CD4-positive, CD25-positive, alpha-beta regulatory T cell (primary cell): ENCODE measurements around the gene ONECUT2. TPM values are rescaled to one million over a fixed set of nuclear protein-coding genes. Genes with fewer than 3 reads are reported as not detected.

ENCODE experiments used
- ATAC-seq, 2 donors: fragments of 150-1000 bp; cut with Tn5 transposase; one replicate each; pipeline ENCODE4 v1.10.0; 2021; ENCODE audit warnings: low read depth in 2 of 2, moderate number of reproducible peaks in 2 of 2, moderate library complexity in 1 of 2
- DNase-seq, 3 donors: peaks; one replicate each; pipeline versions ENCODE4 v3.0.0 to v3.0.0-alpha.2; 2012 to 2022; ENCODE audit warnings: mixed read lengths in 1 of 3
- H3K27ac ChIP-seq: one replicate; pipeline ENCODE4 v1.7.0; 2013; ENCODE audit warnings: mild to moderate bottlenecking, low read length; ENCODE audit not compliant: insufficient read depth, poor library complexity, severe bottlenecking
- H3K27me3 ChIP-seq: one replicate; pipeline ENCODE4 v1.7.0; 2013; ENCODE audit warnings: low read length; ENCODE audit not compliant: control insufficient read depth, insufficient read depth
- H3K36me3 ChIP-seq: one replicate; pipeline ENCODE4 v1.7.0; 2013; ENCODE audit warnings: mild to moderate bottlenecking, low read length, moderate library complexity; ENCODE audit not compliant: control insufficient read depth, insufficient read depth
- H3K4me1 ChIP-seq: 2 replicates; pipeline ENCODE4 v1.7.0; 2013; ENCODE audit warnings: mild to moderate bottlenecking, low read length; ENCODE audit not compliant: insufficient read depth, control insufficient read depth, poor library complexity, severe bottlenecking
- H3K4me3 ChIP-seq: one replicate; pipeline ENCODE4 v1.7.0; 2013; ENCODE audit warnings: low read depth, mild to moderate bottlenecking, low read length, moderate library complexity
- H3K9me3 ChIP-seq, 2 experiments: 1 replicate in 1 of 2; 2 replicates in 1 of 2; pipeline ENCODE4 v1.7.0; 2013; ENCODE audit warnings: low read length in 2 of 2, mild to moderate bottlenecking in 1 of 2, moderate library complexity in 1 of 2; ENCODE audit not compliant: control insufficient read depth in 2 of 2
- H3K27ac Mint-ChIP-seq, 3 donors: one replicate each; pipeline ENCODE4 v1.8.0; 2020 to 2022; ENCODE audit warnings: mild to moderate bottlenecking in 3 of 3, mixed read lengths in 3 of 3, moderate library complexity in 2 of 3
- H3K27me3 Mint-ChIP-seq: one replicate; pipeline ENCODE4 v1.8.0; 2022; ENCODE audit warnings: mild to moderate bottlenecking, mixed read lengths
- H3K36me3 Mint-ChIP-seq: one replicate; pipeline ENCODE4 v1.8.0; 2020; ENCODE audit warnings: mixed read lengths
- H3K4me1 Mint-ChIP-seq, 4 donors: one replicate each; pipeline ENCODE4 v1.8.0; 2020 to 2022; ENCODE audit warnings: mixed read lengths in 4 of 4, mild to moderate bottlenecking in 1 of 4
- H3K4me3 Mint-ChIP-seq, 4 donors: one replicate each; pipeline ENCODE4 v1.8.0; 2020 to 2022; ENCODE audit warnings: mild to moderate bottlenecking in 4 of 4, mixed read lengths in 4 of 4, moderate library complexity in 3 of 4
- H3K9me3 Mint-ChIP-seq, 7 donors: one replicate each; pipeline ENCODE4 v1.8.0; 2020 to 2022; ENCODE audit warnings: mixed read lengths in 7 of 7, mild to moderate bottlenecking in 3 of 7, moderate library complexity in 2 of 7
- polyA plus RNA-seq, 4 donors: library from polyadenylated mRNA; unstranded; fragments of 300-500 nt; fragmentation: Illumina TruSeq; gene quantifications; one replicate each; pipeline ENCODE4 v1.2.3, GENCODE V29; 2021
- total RNA-seq: library from RNA; stranded (reverse); gene quantifications from one replicate; pipeline ENCODE4 v1.2.3, GENCODE V29; 2022

Gene ONECUT2
- total and polyA plus RNA-seq, 5 donors from 2014 or later, result not detected

GRCh38 chr18:57455576-57456129 is 20.5 kb downstream of the ONECUT2 start:
- Histone ChIP-seq H3K36me3 (no peaks in the 10 kb centered on the region), H3K4me1 (no peaks in the 10 kb centered on the region), H3K27me3 (no peaks in the 10 kb centered on the region), H3K27ac (no peak overlapping the region), H3K9me3 (peaks cover 0 to 1% of the 10 kb centered on the region in 2 experiments), H3K4me3 (no peak overlapping the region)
- H3K9me3 Mint-ChIP-seq, result peaks cover 0 to 7% (median 2%) of the 10 kb centered on the region in 7 donors
- peaks cover 12% of the 10 kb centered on the region for H3K27me3 Mint-ChIP-seq
- ATAC-seq, result no peak
- DNase-seq, result no peak
- H3K4me3 Mint-ChIP-seq, result no peak overlapping the region
- no peak overlapping the region for H3K27ac Mint-ChIP-seq
- H3K4me1 Mint-ChIP-seq, result no peaks in the 10 kb centered on the region
- H3K36me3 Mint-ChIP-seq, result no peaks in the 10 kb centered on the region

- Histone ChIP-seq H3K9me3 (peaks cover 0 to 1% of the 10 kb centered on the region in 2 experiments), H3K27ac (no peak overlapping the region), H3K4me1 (no peaks in the 10 kb centered on the region), H3K4me3 (no peak overlapping the region), H3K27me3 (peaks cover 4% of the 10 kb centered on the region), H3K36me3 (no peaks in the 10 kb centered on the region)
- no peak overlapping the region for H3K27ac Mint-ChIP-seq
- H3K27me3 Mint-ChIP-seq, result peaks cover 10% of the 10 kb centered on the region
- H3K36me3 Mint-ChIP-seq, result no peaks in the 10 kb centered on the region
- H3K9me3 Mint-ChIP-seq, result peaks cover 0 to 3% (median 0%) of the 10 kb centered on the region in 7 donors
- DNase-seq (no peak), ATAC-seq (no peak)
- no peak overlapping the region for H3K4me3 Mint-ChIP-seq
- no peaks in the 10 kb centered on the region for H3K4me1 Mint-ChIP-seq
Observed at GRCh38 chr18:57461652-57462269, 26.6 kb downstream of the ONECUT2 start.

GRCh38 chr18:57466307-57466706 is 31.1 kb downstream of the ONECUT2 start:
- H3K4me1 ChIP-seq, result no peaks in the 10 kb centered on the region
- H3K4me3 ChIP-seq, result no peak overlapping the region
- DNase-seq, result no peak
- H3K9me3 ChIP-seq, result no peaks in the 10 kb centered on the region
- Mint-ChIP-seq H3K4me1 (peaks cover 0 to 1% (median 0%) of the 10 kb centered on the region in 4 donors), H3K36me3 (no peaks in the 10 kb centered on the region), H3K27me3 (peaks cover 23% of the 10 kb centered on the region), H3K27ac (no peak overlapping the region), H3K9me3 (no peaks in the 10 kb centered on the region), H3K4me3 (no peak overlapping the region)
- no peak overlapping the region for H3K27ac ChIP-seq
- no peaks in the 10 kb centered on the region for H3K36me3 ChIP-seq
- no peak for ATAC-seq
- H3K27me3 ChIP-seq, result peaks cover 4% of the 10 kb centered on the region

DNA sequence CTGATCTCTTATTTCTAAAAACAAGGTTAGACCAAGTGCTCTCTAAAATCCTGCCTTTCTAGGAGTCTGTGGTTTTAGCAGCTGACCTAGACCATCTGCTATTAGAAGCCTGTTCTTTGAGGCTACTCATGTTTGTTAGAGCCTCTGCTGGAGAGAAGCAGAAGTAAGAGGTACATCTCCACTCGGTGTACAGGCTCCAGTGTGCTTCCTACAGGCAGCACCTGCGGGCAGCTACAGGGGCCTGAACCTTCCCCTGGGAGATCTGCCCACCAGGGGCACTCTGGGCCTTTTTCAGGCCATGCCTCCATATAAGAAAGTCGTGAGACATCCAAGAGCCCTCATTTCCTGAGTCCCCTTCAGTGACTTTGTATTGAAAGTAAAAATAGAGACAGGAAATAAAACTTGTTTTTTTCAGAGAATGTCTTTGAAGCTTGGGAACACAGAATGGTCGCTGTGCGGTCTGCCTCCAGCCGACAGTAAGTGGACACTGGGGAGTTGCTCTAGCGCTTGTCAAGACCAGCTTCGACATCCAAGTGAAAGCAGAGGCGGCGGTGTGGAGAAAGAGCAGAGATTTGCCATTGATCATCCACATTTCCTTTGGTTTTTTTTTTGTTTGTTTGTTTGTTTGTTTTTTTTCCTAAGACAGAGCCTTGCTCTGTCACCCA is 31.7 kb downstream of the ONECUT2 start:
- no peaks in the 10 kb centered on the region for H3K36me3 Mint-ChIP-seq
- no peak overlapping the region for H3K4me3 Mint-ChIP-seq
- peaks cover 23% of the 10 kb centered on the region for H3K27me3 Mint-ChIP-seq
- peaks cover 4% of the 10 kb centered on the region for H3K27me3 ChIP-seq
- no peak overlapping the region for H3K27ac ChIP-seq
- no peaks in the 10 kb centered on the region for H3K9me3 ChIP-seq
- H3K4me1 ChIP-seq, result no peaks in the 10 kb centered on the region
- no peak for ATAC-seq
- H3K4me3 ChIP-seq, result no peak overlapping the region
- no peak for DNase-seq
- H3K36me3 ChIP-seq, result no peaks in the 10 kb centered on the region
- H3K4me1 Mint-ChIP-seq, result peaks cover 0 to 1% (median 0%) of the 10 kb centered on the region in 4 donors
- no peaks in the 10 kb centered on the region for H3K9me3 Mint-ChIP-seq
- H3K27ac Mint-ChIP-seq, result no peak overlapping the region

- Mint-ChIP-seq H3K9me3 (no peaks in the 10 kb centered on the region), H3K27ac (no peak overlapping the region), H3K36me3 (no peaks in the 10 kb centered on the region), H3K4me3 (no peak overlapping the region), H3K4me1 (peaks cover 0 to 1% (median 0%) of the 10 kb centered on the region in 4 donors), H3K27me3 (peaks cover 13% of the 10 kb centered on the region)
- Histone ChIP-seq H3K4me1 (no peaks in the 10 kb centered on the region), H3K9me3 (no peaks in the 10 kb centered on the region), H3K4me3 (no peak overlapping the region), H3K27ac (no peak overlapping the region), H3K27me3 (peaks cover 2% of the 10 kb centered on the region), H3K36me3 (no peaks in the 10 kb centered on the region)
- no peak for ATAC-seq
- DNase-seq, result no peak
Observed at GRCh38 chr18:57469884-57470283, 34.7 kb downstream of the ONECUT2 start.

DNA sequence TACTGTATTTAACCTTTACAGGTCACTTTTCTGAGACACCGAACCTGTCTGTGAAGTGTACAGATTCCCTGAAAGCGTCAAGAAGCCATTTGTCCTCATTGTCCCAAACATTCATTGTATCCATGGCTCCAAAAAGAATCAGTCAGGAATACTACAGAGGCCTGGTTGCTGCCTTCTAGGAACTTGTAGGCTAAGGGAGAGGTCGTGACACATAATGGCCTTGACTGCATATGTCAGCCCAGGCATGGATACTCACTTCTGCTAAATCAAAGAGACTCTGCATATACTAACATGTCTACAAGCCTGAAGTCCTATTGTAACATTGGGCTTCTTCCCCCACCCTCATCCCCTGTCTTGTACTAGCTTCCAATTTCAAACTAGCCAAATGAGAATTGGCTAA is 40.2 kb downstream of the ONECUT2 start:
- no peaks in the 10 kb centered on the region for H3K27me3 ChIP-seq
- DNase-seq (no peak), ATAC-seq (no peak)
- Mint-ChIP-seq H3K4me3 (no peak overlapping the region), H3K4me1 (peaks cover 0 to 1% (median 0%) of the 10 kb centered on the region in 4 donors), H3K9me3 (peaks cover 0 to 2% (median 0%) of the 10 kb centered on the region in 7 donors), H3K27me3 (peaks cover 4% of the 10 kb centered on the region), H3K36me3 (no peaks in the 10 kb centered on the region), H3K27ac (no peak overlapping the region)
- no peaks in the 10 kb centered on the region for H3K9me3 ChIP-seq
- no peaks in the 10 kb centered on the region for H3K36me3 ChIP-seq
- no peaks in the 10 kb centered on the region for H3K4me1 ChIP-seq
- no peak overlapping the region for H3K27ac ChIP-seq
- H3K4me3 ChIP-seq, result no peak overlapping the region

- no peaks in the 10 kb centered on the region for H3K9me3 ChIP-seq
- DNase-seq, result no peak
- no peak overlapping the region for H3K27ac ChIP-seq
- H3K4me3 Mint-ChIP-seq, result no peak overlapping the region
- peaks cover 0 to 1% (median 0%) of the 10 kb centered on the region in 4 donors for H3K4me1 Mint-ChIP-seq
- no peaks in the 10 kb centered on the region for H3K36me3 Mint-ChIP-seq
- H3K9me3 Mint-ChIP-seq, result peaks cover 0 to 2% (median 0%) of the 10 kb centered on the region in 7 donors
- H3K27ac Mint-ChIP-seq, result no peak overlapping the region
- no peaks in the 10 kb centered on the region for H3K4me1 ChIP-seq
- no peaks in the 10 kb centered on the region for H3K36me3 ChIP-seq
- no peak for ATAC-seq
- no peaks in the 10 kb centered on the region for H3K27me3 ChIP-seq
- H3K27me3 Mint-ChIP-seq, result peaks cover 4% of the 10 kb centered on the region
- no peak overlapping the region for H3K4me3 ChIP-seq
Observed at GRCh38 chr18:57475903-57476302, 40.7 kb downstream of the ONECUT2 start.
